Measurements from ENCODE around the gene ACTR3.

DNA sequence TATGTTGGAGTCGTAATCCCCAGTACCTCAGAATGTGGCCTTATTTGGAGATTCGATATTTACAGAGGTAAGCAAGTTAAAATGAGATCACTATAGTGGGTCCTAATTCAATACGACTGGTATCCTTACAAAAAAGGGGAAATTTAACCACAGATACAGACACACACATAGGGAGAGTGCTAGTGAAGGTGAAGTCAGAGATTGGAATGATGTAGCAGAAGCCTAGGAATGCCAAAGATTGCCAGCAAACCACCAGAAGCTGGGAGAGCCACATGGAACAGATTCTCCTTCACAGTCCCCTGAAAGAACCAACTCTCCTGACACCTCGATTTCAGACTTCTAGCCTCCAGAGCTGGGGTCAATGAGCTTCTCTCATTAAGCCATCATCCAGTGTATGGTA, 17.7 kb upstream of the ACTR3 start:
- TF ChIP-seq, protein P1, sequence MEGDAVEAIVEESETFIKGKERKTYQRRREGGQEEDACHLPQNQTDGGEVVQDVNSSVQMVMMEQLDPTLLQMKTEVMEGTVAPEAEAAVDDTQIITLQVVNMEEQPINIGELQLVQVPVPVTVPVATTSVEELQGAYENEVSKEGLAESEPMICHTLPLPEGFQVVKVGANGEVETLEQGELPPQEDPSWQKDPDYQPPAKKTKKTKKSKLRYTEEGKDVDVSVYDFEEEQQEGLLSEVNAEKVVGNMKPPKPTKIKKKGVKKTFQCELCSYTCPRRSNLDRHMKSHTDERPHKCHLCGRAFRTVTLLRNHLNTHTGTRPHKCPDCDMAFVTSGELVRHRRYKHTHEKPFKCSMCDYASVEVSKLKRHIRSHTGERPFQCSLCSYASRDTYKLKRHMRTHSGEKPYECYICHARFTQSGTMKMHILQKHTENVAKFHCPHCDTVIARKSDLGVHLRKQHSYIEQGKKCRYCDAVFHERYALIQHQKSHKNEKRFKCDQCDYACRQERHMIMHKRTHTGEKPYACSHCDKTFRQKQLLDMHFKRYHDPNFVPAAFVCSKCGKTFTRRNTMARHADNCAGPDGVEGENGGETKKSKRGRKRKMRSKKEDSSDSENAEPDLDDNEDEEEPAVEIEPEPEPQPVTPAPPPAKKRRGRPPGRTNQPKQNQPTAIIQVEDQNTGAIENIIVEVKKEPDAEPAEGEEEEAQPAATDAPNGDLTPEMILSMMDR (IDR thresholded peaks at IDR 0.05; ENCODE audit: insufficient read depth, low read depth, low read length) = no peak
- TF ChIP-seq EZH2 (IDR thresholded peaks at IDR 0.05; ENCODE audit: insufficient read depth, low read length) = no peak
